Endothelial cell of hepatic sinusoid (primary cell): Measurements from ENCODE around the gene CDKL1.

Experiments used
- in situ Hi-C: cut with HindIII; loops from 2 replicates; pipeline ENCODE4 v1.10.0; 2017; ENCODE audit warnings: low sequenced_read_pairs

CDKL1 gene

DNA sequence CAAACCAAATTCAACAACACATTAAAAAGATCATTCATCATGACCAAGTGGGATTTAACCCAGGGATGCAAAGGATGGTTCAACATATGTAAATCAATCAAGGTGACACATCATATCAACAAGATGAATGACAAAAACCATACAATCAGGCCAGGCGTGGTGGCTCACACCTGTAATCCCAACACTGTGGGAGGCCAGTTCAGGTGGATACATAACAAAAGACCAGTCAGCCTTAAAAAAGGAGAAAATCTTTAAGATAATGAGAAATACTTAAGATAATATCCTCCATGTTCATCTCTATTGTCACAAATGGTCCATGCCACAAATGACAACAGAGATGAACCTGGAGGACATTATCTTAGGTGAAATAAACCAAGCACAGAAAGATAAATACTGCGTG, 97.1 kb downstream of the CDKL1 start:
- in situ Hi-C loops: no loop called here

DNA sequence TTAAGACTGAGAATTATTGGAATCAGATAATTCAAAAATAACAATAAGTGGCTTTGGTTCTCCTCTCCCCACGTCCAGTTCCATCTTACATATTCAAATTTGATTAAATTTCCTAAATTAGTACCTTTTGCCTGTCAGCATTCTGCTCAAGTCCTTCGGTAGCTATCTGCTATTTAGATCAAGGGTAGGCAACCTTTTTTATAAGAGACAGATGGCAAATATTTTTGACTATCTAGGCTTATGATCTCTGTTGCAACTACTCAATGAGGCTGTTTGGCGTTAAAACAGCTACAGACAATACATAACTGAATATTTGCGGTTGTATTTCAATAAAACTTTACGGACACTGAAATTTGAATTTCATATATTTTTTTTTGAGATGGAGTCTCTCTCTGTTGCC, 106.4 kb downstream of the CDKL1 start:
- in situ Hi-C loops: no loop called here

GRCh38 chr14:50288146-50288545, 108.5 kb downstream of the CDKL1 start:
- in situ Hi-C loops: no loop called here

DNA sequence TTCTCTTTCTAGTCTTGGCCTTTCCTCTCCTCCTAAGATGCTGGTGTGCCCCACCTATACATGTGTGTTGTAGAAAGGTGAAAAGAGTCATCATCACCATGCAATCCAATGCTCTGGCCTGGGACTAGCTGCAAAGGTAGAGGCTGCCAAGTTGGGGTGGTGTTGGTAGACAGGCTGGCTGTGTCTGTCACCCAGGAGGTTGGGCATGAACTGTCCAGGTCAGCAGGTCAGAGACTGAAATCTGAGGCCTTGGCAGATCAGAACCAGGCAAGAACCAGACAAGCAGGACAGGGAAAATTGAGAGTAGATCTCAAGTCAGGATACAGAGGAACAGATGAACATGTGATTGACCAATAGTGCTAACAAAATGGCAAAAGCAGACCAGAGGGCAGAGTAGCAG, 110.8 kb downstream of the CDKL1 start:
- in situ Hi-C loops: no loop called here
